ENCODE data around the gene SEPHS1.

Gene SEPHS1

GRCh38 chr10:13328126-13328525, 20.0 kb downstream of the SEPHS1 start:
- DNase-seq (ENCODE audit: low read depth): no peak

DNA sequence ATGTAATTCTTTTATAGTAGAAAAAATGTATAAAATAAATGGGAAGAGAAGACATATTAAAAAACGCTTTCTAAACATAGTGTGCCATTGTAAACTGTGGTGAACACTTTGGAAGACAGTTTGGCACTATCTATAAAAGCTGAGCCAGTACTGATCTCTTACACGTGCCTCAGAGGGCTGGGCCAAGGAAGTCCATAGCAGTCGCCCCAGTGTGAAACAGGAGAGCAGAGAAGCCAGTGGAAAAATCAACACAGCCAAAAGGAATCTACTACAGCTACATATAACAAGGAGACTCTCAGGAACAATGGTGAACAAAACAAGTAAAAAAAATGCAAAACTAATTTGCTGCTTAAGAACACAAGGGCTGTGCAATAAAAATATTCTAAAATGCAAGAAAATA, 20.6 kb downstream of the SEPHS1 start:
- no peak for DNase-seq (ENCODE audit: low read depth)

GRCh38 chr10:13322615-13323148, 25.4 kb downstream of the SEPHS1 start:
- no peak for DNase-seq (ENCODE audit: low read depth)

- no peak for DNase-seq (ENCODE audit: low read depth)
Measured at GRCh38 chr10:13321576-13321975, 26.5 kb downstream of the SEPHS1 start.

DNA sequence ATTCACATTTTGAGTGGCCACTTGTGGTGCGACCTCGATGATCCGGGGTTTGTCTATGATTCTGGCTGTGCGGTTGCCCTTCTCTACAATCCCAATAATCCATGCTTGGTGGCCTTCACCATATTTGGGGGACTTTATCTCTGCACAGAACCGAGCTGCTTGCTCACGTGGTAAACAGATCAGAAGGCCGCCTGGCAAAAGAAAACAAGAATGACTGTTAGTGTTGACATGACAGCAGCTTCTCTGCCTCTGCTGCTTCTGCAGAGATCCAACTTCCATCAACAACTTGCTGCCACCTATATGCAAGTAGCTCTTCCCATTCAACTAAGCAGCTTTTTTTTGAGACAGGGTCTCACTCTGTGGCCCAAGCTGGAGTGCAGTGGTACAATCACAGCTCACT, 28.9 kb downstream of the SEPHS1 start:
- no peak for DNase-seq (ENCODE audit: low read depth)

DNA sequence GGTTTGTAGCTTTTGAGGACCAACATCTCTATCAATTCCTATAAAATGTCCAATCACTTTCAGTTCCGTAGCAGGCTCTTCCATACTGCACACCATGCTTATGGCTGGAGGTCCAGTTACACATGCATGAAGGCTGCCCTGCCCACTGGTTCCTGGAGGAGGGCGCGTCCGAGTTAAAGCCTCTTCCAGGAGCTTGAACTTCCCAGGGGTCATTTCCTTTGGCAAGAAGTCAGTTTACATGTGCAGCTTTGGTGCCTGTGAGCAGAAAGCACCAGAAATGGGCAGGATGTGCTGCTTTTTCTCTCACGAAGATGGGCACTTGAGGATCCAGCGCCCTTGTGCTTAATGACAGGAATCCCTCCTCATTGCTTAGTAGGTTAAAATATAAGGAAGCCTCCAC, 30.6 kb downstream of the SEPHS1 start:
- DNase-seq (ENCODE audit: low read depth): no peak

DNA sequence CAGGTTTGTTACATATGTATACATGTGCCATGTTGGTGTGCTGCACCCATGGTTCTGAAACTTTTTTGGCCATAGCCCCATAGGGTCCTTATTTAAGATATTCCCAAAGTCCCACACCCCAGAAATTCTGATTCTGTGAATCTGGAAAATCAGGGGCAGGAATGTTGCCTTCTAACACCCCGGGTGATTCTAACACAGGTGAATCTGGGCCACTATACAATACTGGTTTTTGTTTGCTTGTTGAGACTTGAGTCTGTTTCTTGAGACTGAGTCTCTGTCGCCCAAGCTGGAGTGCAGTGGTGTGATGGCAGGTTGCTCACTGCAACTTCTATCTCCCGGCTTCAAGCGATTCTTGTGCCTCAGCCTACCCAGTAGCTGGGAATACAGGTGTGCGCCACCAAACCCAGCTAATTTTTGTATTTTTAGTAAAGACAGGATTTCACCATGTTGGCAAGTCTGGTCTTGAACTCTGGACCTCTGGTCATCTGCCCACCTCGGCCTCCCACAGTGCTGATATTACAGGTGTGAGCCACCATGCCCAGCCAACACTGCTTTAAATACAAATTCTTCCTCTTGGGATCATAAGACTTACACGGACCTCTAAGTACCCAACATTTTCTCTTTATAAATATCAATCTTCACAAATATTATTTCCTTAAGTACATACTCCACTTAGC, 31.3 kb downstream of the SEPHS1 start:
- no peak for DNase-seq (ENCODE audit: low read depth)

GRCh38 chr10:13315361-13315760, 32.7 kb downstream of the SEPHS1 start:
- no peak for DNase-seq (ENCODE audit: low read depth)

DNA sequence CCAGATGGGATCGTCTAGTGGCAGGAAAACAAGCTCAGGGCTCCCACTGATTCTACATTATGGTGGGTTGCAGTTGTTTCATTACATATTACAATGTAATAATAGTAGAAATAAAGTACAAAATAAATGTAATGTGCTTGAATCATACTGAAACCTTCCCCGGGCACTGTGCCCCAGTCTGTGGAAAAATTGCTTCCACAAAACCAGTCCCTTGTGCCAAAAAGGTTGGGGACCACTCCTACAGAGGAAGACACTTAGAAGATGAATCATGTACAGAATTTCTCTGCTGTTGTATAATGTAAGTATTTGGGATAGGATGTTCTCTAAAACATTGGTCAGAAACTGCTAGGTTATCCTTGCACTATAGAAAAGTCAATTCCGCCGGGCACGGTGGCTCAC, 36.9 kb downstream of the SEPHS1 start:
- DNase-seq (ENCODE audit: low read depth): no peak

- DNase-seq (ENCODE audit: low read depth): no peak
Measured at GRCh38 chr10:13310518-13311176, 37.4 kb downstream of the SEPHS1 start.

DNA sequence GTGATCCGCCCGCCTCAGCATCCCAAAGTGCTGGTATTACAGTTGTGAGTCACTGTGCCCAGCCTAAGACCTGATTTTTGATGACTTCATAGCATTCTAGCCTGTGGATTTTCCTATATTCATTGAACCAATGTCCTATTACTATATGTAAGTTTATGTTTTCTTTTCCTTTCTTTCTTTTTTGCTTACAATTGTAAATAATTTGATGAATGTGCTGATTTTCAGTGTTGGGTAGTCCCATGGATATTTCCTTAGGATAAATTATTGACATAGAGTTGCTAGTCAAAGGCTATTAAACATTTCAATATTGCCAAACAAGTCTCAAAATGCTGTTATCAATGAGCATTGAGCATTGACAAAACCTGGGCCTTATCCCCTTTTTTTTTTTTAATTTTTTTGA, 38.3 kb downstream of the SEPHS1 start:
- no peak for DNase-seq (ENCODE audit: low read depth)

DNA sequence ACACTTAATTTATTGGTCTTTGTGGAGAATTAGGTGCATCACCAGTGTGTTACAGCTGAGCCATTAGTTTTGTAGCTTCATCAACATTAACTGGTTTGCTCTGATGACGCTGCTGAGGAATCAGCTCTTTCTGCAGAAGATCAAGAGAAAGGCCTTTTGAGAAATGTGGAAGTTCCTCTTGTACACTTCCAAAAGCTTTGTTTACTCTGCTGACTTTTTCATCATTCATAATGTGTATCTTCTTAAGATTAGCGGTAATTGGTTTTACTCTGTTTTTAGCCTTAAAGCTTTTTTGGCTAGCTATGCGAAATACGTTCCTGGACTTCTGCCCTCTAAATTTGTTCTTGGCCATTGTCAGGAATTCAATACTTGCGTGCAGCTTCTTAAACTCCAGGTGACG, 40.0 kb downstream of the SEPHS1 start:
- no peak for DNase-seq (ENCODE audit: low read depth)

- DNase-seq (ENCODE audit: low read depth): no peak
Measured at GRCh38 chr10:13306103-13306502, 42.0 kb downstream of the SEPHS1 start.

DNA sequence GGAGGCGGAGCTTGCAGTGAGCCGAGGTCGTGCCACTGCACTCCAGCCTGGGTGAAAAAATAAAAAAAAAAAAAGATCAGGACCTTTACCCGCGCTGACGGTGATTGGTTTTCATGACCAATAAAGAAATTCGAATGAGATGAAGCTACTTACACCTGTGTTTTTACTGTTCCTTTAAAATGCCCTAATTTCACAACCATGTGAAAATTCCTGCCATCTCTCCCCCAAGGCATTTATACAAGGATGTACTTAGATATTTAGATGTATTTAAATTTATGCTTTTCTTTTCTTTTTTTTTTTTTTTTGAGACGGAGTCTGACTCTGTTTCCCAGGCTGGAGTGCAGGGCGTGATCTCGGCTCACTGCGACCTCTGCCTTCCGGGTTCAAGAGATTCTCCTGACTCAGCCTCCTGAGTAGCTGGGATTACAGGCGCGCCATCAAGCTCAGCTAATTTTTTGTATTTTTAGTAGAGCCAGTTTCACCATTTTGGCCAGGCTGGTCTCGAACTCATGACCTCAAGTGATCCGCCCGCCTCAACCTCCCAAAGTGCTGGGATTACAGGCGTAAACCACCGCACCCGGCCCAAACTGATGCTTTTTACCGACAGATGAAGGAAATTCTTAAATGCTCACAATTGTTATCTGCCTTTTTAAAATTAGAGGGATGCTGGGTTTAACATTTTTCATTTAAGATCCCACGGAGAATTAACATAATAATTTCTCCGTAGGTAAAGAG, 45.1 kb downstream of the SEPHS1 start:
- no peak for DNase-seq (ENCODE audit: low read depth)

DNA sequence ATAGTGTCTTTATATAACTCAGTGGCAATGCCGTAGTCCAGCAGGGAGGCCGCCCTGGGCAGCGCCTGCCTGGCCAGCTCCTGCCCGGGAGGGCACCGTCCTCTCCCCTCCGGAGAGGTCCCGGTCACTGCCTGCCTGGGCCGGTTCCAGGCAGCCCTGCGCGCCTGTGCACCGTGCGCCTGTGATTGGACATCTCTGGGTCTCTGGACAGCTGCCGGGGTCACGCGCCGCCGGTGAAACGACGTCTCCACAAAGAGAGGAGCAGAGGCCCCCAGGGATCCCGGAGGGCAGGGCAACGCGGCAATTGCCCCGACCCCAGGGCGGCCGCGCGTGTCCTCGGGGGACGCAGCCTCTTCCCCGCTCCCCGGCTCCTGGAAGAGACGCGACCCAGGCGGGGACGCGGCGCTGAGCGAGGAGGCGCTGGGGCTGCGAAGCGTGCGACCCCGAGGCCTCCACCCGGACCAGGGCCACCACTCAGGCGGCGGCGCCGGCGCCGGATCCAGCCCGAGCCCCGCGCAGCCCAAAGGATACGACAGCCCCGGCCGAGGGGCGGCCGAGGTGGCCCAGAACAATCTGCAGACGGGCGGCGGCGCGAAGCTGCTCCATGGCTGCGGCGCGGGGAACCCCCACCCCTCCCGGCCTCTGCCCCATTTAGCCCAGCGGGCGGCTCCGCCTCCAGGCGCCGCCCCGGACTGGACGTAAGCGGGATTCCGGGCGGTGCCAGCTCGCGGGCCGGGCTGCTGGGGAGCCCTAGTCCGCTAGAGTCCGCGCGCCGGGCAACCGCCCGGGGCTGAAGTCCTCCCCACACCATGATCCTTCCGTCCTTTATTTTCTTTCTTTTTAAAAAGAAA, 48.4 kb downstream of the SEPHS1 start, which contains the start of gene PHYH:
PHYH (minus strand) TSS at position 628 of the 851 bp plus-strand sequence; CDS start at position 606, 22 bp downstream.
- DNase-seq (ENCODE audit: low read depth): peak; percentile 75

- no peak for DNase-seq (ENCODE audit: low read depth)
Measured at GRCh38 chr10:13298748-13299436, 49.2 kb downstream of the SEPHS1 start.

- no peak for DNase-seq (ENCODE audit: low read depth)
Measured at GRCh38 chr10:13296476-13296875, 51.6 kb downstream of the SEPHS1 start.

GRCh38 chr10:13294784-13295183, 53.3 kb downstream of the SEPHS1 start:
- no peak for DNase-seq (ENCODE audit: low read depth)

GRCh38 chr10:13291821-13292773, 56.0 kb downstream of the SEPHS1 start:
- no peak for DNase-seq (ENCODE audit: low read depth)

DNA sequence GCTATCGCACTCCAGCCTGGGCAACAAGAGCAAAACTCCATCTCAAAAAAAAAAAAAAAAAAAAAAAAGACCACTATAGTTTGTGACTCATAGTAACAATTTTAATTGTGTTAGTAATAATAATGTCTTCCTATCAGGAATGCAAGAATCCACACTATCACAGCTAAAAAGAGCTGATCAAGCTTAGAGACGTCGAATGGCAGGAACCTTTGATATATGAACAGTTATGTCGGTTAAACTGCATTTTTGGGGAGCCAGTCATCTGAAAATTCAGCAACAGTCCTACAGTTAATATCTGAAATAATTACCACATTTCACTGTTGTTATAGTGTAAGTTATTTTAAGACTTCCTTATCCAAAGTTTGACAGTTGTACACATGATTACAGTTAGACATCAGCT, 57.0 kb downstream of the SEPHS1 start:
- DNase-seq (ENCODE audit: low read depth): no peak

Measured in activated T-cell treated with anti-CD3 and anti-CD28 coated beads for 48 hours (primary cell).